Stimulated activated CD4-positive, alpha-beta T cell treated with anti-CD3 and anti-CD28 coated beads, Interleukin-2, amount 100 ng/mL, for 4 hours (primary cell): ENCODE results near the gene ZNF423.
A peak's percentile ranks its signal among the peaks of the same experiment; 100 is the strongest.

ENCODE experiments used
- DNase-seq: peaks from one replicate; pipeline ENCODE4 v3.0.0-alpha.2; 2020; ENCODE audit warnings: low read depth

The ZNF423 gene

GRCh38 chr16:49869731-49870130 lies 13.8 kb upstream of the ZNF423 start:
- DNase-seq = no peak

- DNase-seq = no peak
These were observed 12.1 kb upstream of the ZNF423 start for GRCh38 chr16:49867796-49868668.

GRCh38 chr16:49867234-49867633 lies 11.3 kb upstream of the ZNF423 start:
- no peak for DNase-seq

- DNase-seq = no peak
These were observed 10.7 kb upstream of the ZNF423 start for GRCh38 chr16:49866595-49867071.

GRCh38 chr16:49862694-49863093 lies 6.8 kb upstream of the ZNF423 start:
- DNase-seq = no peak

GRCh38 chr16:49861299-49861698 lies 5.4 kb upstream of the ZNF423 start:
- no peak for DNase-seq

- DNase-seq = no peak
These were observed 4.7 kb upstream of the ZNF423 start for GRCh38 chr16:49860593-49860992.

GRCh38 chr16:49859125-49859811 lies 3.4 kb upstream of the ZNF423 start:
- no peak for DNase-seq

- DNase-seq = peak; percentile 48
These were observed 2.5 kb upstream of the ZNF423 start for GRCh38 chr16:49858200-49859124.

- peak; percentile 28 for DNase-seq
These were observed 1.7 kb upstream of the ZNF423 start for GRCh38 chr16:49857423-49858181.

GRCh38 chr16:49856672-49857330 lies 889 bp upstream of the ZNF423 start:
- no peak for DNase-seq

GRCh38 chr16:49855280-49855821 lies 561 bp downstream of the ZNF423 start:
- DNase-seq = peak; percentile 63

GRCh38 chr16:49854796-49855203 lies 1.1 kb downstream of the ZNF423 start:
- no peak for DNase-seq

- no peak for DNase-seq
These were observed 1.6 kb downstream of the ZNF423 start for GRCh38 chr16:49854188-49854795.

GRCh38 chr16:49852279-49852678 lies 3.6 kb downstream of the ZNF423 start:
- DNase-seq = no peak

GRCh38 chr16:49851468-49851787 lies 4.5 kb downstream of the ZNF423 start:
- DNase-seq = no peak

- no peak for DNase-seq
These were observed 5.1 kb downstream of the ZNF423 start for GRCh38 chr16:49850558-49851467.

- no peak for DNase-seq
These were observed 6.2 kb downstream of the ZNF423 start for GRCh38 chr16:49849754-49850108.

- no peak for DNase-seq
These were observed 6.7 kb downstream of the ZNF423 start for GRCh38 chr16:49849037-49849753.
